ENCODE data around the gene WAPL. TPM values are rescaled to one million over a fixed set of nuclear protein-coding genes. Genes with fewer than 3 reads are reported as not detected.
A peak's percentile ranks its signal among the peaks of the same experiment; 100 is the strongest.

WAPL gene
- polyA plus RNA-seq, 1 of the 3 experiments (the other 2 are of a cell fraction) = 8.7 TPM

- H3K9ac ChIP-seq = no peak overlapping the region
- H3K27me3 ChIP-seq (ENCODE audit: insufficient read depth) = no peaks in the 10 kb centered on the region
- H3F3A ChIP-seq (replicated peaks; ENCODE audit: insufficient read depth) = no peaks in the 10 kb centered on the region
- H4K20me1 ChIP-seq (ENCODE audit: insufficient read depth) = no peaks in the 10 kb centered on the region
- ChIA-PET POLR2A (no interaction called here), CTCF (interaction anchor here (2.4 kb wide), 1 partner anchor 10 kb away, joined by 21 read pairs; no protein-coding TSS in a partner anchor)
- H2AFZ ChIP-seq (ENCODE audit: low read depth) = 0 out of 2 replicates have a peak overlapping the region, but pooled peaks have one; percentile 65
- peaks cover 0 to 13% of the 10 kb centered on the region in 2 experiments; a peak in 1 of 4 replicates for H3K4me1 ChIP-seq (ENCODE audit: control insufficient read depth in 1 of 2, insufficient read depth in 2 of 2, low read depth in 1 of 2, low read length in 1 of 2)
- H3K27ac ChIP-seq (ENCODE audit: low read depth in 2 of 2, low read length in 1 of 2) = peak overlapping the region in 1 of 2 experiments; percentile 44; a peak in 1 of 4 replicates
- no peaks in the 10 kb centered on the region for H3K36me3 ChIP-seq (replicated peaks in 1 of 2; ENCODE audit: control insufficient read depth in 1 of 2, insufficient read depth in 2 of 2, low read length in 1 of 2)
- DNase-seq = no peak
- TF ChIP-seq CHD2 (IDR thresholded peaks at IDR 0.05; ENCODE audit: low read length, partially characterized antibody) (no peak), GABPA (IDR thresholded peaks at IDR 0.05; ENCODE audit: low read depth) (no peak), JUND (IDR thresholded peaks at IDR 0.05) (no peak)
- H3K9me3 ChIP-seq = no peaks in the 10 kb centered on the region; the same call in 1 of the 2 replicates
- no peaks in the 10 kb centered on the region for H3K9me2 ChIP-seq
- no peak overlapping the region for H3K4me2 ChIP-seq
- no peaks in the 10 kb centered on the region for H3K79me2 ChIP-seq (ENCODE audit: insufficient read depth)
- WGBS (ENCODE audit: low lambda C conversion rate) = 58% methylated on average over 4 of the region's 4 CpGs
- no peak overlapping the region for H3K4me3 ChIP-seq (ENCODE audit: low read depth in 2 of 2, low read length in 1 of 2)
These were observed 111.0 kb downstream of the WAPL start for GRCh38 chr10:86410542-86411124.

GRCh38 chr10:86409183-86409582, 112.4 kb downstream of the WAPL start:
- H3F3A ChIP-seq (replicated peaks; ENCODE audit: insufficient read depth) = no peaks in the 10 kb centered on the region
- 0% methylated on average over 1 of the region's 1 CpG for WGBS (ENCODE audit: low lambda C conversion rate)
- no peak for TF ChIP-seq EZH2phosphoT487 (IDR thresholded peaks at IDR 0.05; ENCODE audit: borderline replicate concordance, low read depth)
- H3K27ac ChIP-seq (ENCODE audit: low read depth in 2 of 2, low read length in 1 of 2) = no peak overlapping the region
- H3K4me3 ChIP-seq (ENCODE audit: low read depth in 2 of 2, low read length in 1 of 2) = no peak overlapping the region
- no peaks in the 10 kb centered on the region for H3K36me3 ChIP-seq (replicated peaks in 1 of 2; ENCODE audit: control insufficient read depth in 1 of 2, insufficient read depth in 2 of 2, low read length in 1 of 2)
- no peak overlapping the region for H3K4me2 ChIP-seq
- H3K9me3 ChIP-seq = no peaks in the 10 kb centered on the region; the same call in 1 of the 2 replicates
- H3K4me1 ChIP-seq (ENCODE audit: control insufficient read depth in 1 of 2, insufficient read depth in 2 of 2, low read depth in 1 of 2, low read length in 1 of 2) = peaks cover 0 to 13% of the 10 kb centered on the region in 2 experiments; a peak in 1 of 4 replicates
- H3K27me3 ChIP-seq (ENCODE audit: insufficient read depth) = no peaks in the 10 kb centered on the region
- ChIA-PET CTCF (no interaction called here), POLR2A (no interaction called here)
- no peaks in the 10 kb centered on the region for H3K79me2 ChIP-seq (ENCODE audit: insufficient read depth)
- DNase-seq = no peak
- no peaks in the 10 kb centered on the region for H3K9me2 ChIP-seq
- no peaks in the 10 kb centered on the region for H4K20me1 ChIP-seq (ENCODE audit: insufficient read depth)
- no peak overlapping the region for H3K9ac ChIP-seq
- no peak overlapping the region for H2AFZ ChIP-seq (ENCODE audit: low read depth)

DNA sequence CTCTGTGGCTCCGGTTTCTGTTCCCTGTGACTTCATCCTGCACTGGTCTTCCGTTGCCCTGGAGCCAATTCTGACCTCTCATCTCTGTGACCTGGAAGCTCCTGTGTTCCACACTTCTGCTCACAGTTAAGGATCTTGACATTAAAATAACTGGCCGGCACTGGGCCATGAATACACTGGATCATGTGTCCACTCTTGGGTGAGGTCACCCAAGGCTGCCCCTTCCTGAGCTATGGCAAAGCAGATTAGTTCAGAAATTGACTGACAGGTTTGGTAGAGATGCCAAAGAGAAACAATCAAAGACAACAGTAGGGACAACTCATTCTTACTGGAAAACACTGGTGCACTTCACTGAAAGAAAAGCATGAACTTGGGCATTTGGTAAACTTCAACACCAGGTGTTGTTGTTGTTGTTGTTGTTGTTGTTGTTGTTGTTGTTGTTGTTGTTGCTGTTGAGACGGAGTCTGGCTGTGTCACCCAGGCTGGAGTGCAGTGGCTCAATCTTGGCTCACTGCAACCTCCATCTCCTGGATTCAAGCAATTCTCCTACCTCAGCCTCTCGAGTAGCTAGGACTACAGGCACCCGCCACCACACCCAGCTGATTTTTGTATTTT, 118.3 kb downstream of the WAPL start:
- Histone ChIP-seq H3K79me2 (ENCODE audit: insufficient read depth) (no peaks in the 10 kb centered on the region), H3K9ac (no peak overlapping the region), H3K27ac (ENCODE audit: low read depth in 2 of 2, low read length in 1 of 2) (no peak overlapping the region), H3F3A (replicated peaks; ENCODE audit: insufficient read depth) (peaks cover 9% of the 10 kb centered on the region), H3K9me3 (no peaks in the 10 kb centered on the region), H3K27me3 (ENCODE audit: insufficient read depth) (no peaks in the 10 kb centered on the region), H3K4me1 (ENCODE audit: control insufficient read depth in 1 of 2, insufficient read depth in 2 of 2, low read depth in 1 of 2, low read length in 1 of 2) (peaks cover 0 to 16% of the 10 kb centered on the region in 2 experiments; a peak in 3 of 4 replicates), H3K4me3 (ENCODE audit: low read depth in 2 of 2, low read length in 1 of 2) (no peak overlapping the region), H2AFZ (ENCODE audit: low read depth) (no peak overlapping the region), H3K4me2 (no peak overlapping the region), H4K20me1 (ENCODE audit: insufficient read depth) (no peaks in the 10 kb centered on the region), H3K36me3 (replicated peaks in 1 of 2; ENCODE audit: control insufficient read depth in 1 of 2, insufficient read depth in 2 of 2, low read length in 1 of 2) (no peaks in the 10 kb centered on the region), H3K9me2 (no peaks in the 10 kb centered on the region)
- TF ChIP-seq CHD2 (IDR thresholded peaks at IDR 0.05; ENCODE audit: low read length, partially characterized antibody) (no peak), ELF1 (IDR thresholded peaks at IDR 0.05) (no peak), RXRA (IDR thresholded peaks at IDR 0.05; ENCODE audit: borderline replicate concordance, low read depth) (no peak)
- WGBS (ENCODE audit: low lambda C conversion rate) = 75% methylated on average over 6 of the region's 6 CpGs
- ChIA-PET CTCF (interaction anchor here (1.3 to 6.4 kb wide), 2 partner anchors 177 to 182 kb away, joined by 3 to 92 read pairs; no protein-coding TSS in a partner anchor), POLR2A (no interaction called here)
- no peak for DNase-seq
